AG04450 (cell line): ENCODE data around the gene UBE2E2. TPM values are rescaled to one million over a fixed set of nuclear protein-coding genes. Genes with fewer than 3 reads are reported as not detected.

ENCODE experiments used
- CTCF ChIA-PET: fragments of 300-600, 350-600 bp; formaldehyde crosslinking; extraction: SDS; loops from one replicate; lab custom pipeline; 2022; ENCODE audit warnings: antibody characterized with exemption, inconsistent platforms; lab: Charles Lee
- POLR2A ChIA-PET: fragments of 350-600 bp; formaldehyde crosslinking; extraction: SDS; loops from one replicate; lab custom pipeline; 2021; ENCODE audit warnings: antibody characterized with exemption, inconsistent platforms; lab: Yijun Ruan, JAX
- DNase-seq: peaks from one replicate; pipeline ENCODE4 v3.0.0-alpha.2; 2011; ENCODE audit warnings: low read depth, low spot score
- H3K27ac ChIP-seq: one replicate; pipeline ENCODE4 v1.5.1; 2012; ENCODE audit warnings: low read depth, low read length, control low read depth
- H3K27me3 ChIP-seq: one replicate; pipeline ENCODE4 v1.6.0; 2012; ENCODE audit warnings: low read length; ENCODE audit not compliant: control insufficient read depth, insufficient read depth
- H3K4me3 ChIP-seq: 2 replicates; pipeline ENCODE4 v1.5.1; 2011; ENCODE audit warnings: mild to moderate bottlenecking, low read depth, low read length, control low read depth
- H3K9me3 ChIP-seq: 2 replicates; pipeline ENCODE4 v1.5.1; 2012; ENCODE audit warnings: low read length; ENCODE audit not compliant: control insufficient read depth, insufficient read depth
- polyA plus RNA-seq: library from polyadenylated mRNA; depleted of rRNA; stranded (reverse); fragments of >200 nt; gene quantifications from 2 replicates; pipeline ENCODE4 v1.2.3, GENCODE V29; 2011
- TF ChIP-seq, protein P1 (sequence below): IDR thresholded peaks from 2 replicates; pipeline ENCODE4 v1.5.1; 2011; ENCODE audit warnings: low read depth, low read length, control low read depth, inconsistent platforms

The UBE2E2 gene
- polyA plus RNA-seq, 1 experiment: 43.2 TPM

DNA sequence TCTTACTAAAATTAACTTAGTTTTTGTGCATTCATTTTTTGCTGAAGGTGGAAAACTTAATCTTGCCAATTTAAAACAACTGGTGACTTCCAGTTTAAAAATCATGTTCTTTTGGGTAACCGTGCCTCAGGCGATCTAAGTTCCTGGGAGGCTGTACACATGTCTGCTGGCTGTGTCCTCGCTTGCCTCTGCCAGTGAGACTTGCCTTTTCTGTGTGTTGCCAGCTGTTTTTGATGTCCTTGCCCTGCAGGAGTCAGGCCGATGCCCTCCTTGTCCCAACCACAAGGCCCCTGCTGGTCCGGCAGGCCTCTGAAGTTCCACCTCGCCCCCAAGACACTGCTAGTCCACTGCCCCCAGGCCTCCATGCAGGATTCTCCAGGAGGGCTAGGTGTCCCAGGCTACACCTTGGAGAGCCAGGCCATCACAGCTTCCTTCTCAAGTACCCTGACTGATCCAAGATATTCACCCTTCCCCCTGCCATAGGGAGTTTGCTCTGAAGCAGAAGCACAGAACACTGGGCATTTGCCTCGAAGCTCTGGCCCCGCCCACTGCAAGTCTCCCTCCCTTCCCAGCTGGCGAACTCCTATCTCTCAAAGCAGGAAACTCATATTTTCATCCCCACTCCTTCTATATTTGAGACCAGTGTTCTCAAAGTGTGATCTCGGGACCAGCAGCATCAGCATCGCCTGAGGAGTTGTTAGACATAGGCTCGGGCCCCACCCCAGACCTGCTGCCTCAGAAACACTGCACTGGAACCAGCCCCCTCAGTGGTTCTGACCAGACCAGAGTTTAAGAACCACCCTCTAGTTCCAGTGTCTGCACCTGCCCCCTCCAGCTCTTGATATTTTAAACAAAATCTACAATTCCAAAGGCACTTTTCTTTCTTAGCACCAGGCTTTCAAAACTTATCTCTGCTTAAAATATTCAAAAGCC is 416.8 kb downstream of the UBE2E2 start:
- ChIA-PET POLR2A (no interaction called here), CTCF (no interaction called here)
- TF ChIP-seq, protein P1, sequence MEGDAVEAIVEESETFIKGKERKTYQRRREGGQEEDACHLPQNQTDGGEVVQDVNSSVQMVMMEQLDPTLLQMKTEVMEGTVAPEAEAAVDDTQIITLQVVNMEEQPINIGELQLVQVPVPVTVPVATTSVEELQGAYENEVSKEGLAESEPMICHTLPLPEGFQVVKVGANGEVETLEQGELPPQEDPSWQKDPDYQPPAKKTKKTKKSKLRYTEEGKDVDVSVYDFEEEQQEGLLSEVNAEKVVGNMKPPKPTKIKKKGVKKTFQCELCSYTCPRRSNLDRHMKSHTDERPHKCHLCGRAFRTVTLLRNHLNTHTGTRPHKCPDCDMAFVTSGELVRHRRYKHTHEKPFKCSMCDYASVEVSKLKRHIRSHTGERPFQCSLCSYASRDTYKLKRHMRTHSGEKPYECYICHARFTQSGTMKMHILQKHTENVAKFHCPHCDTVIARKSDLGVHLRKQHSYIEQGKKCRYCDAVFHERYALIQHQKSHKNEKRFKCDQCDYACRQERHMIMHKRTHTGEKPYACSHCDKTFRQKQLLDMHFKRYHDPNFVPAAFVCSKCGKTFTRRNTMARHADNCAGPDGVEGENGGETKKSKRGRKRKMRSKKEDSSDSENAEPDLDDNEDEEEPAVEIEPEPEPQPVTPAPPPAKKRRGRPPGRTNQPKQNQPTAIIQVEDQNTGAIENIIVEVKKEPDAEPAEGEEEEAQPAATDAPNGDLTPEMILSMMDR: no peak
- H3K4me3 ChIP-seq: no peak overlapping the region
- H3K27me3 ChIP-seq: no peaks in the 10 kb centered on the region
- H3K9me3 ChIP-seq: peaks cover 4% of the 10 kb centered on the region
- H3K27ac ChIP-seq: no peak overlapping the region
- no peak for DNase-seq

DNA sequence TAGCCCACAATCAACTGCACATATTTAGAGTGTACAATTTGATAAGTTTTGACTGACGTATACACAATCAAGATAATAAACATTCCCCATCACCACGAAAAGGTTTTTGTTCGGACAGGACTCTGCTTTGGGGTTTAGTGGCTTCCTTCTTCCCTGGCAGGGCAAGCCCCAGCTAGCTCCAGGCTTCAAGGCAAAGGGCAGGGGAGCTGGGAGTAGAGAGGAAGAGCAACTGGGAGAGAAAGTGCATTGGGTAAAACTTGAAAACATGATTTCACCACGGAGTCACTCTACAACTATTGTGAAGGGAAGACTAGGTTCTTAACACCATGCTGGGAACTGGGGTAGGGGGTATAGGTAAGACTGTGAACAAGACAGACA is 417.5 kb downstream of the UBE2E2 start:
- TF ChIP-seq, protein P1: no peak
- DNase-seq: no peak
- no peak overlapping the region for H3K4me3 ChIP-seq
- peaks cover 7% of the 10 kb centered on the region for H3K9me3 ChIP-seq
- H3K27ac ChIP-seq: no peak overlapping the region
- no peaks in the 10 kb centered on the region for H3K27me3 ChIP-seq
- CTCF ChIA-PET: no interaction called here
- POLR2A ChIA-PET: no interaction called here

DNA sequence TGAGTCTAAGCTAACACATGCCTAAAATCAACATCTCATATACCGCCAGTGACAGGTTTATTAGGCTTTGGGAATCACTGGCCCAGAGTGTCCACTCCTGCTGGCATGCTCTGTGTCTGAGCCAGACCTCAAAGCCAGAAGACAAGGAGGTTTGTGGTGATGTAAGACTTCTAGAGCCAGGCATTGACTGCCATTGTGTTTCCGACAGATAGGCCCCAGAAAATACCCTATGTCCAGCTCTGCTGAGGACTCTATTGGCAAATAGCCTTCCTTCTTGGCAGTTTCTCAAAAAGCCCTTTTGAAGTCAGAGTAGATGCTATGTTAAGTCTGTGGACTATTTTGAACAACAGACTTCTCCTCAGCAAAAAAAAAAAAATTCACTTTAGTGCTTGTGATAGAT is 420.7 kb downstream of the UBE2E2 start:
- Histone ChIP-seq H3K27ac (no peak overlapping the region), H3K4me3 (no peak overlapping the region), H3K27me3 (no peaks in the 10 kb centered on the region), H3K9me3 (peaks cover 7% of the 10 kb centered on the region)
- DNase-seq: no peak
- POLR2A ChIA-PET: no interaction called here
- TF ChIP-seq, protein P1: no peak
- CTCF ChIA-PET: no interaction called here

GRCh38 chr3:23624305-23624704 is 421.2 kb downstream of the UBE2E2 start:
- H3K27ac ChIP-seq: no peak overlapping the region
- DNase-seq: no peak
- CTCF ChIA-PET: no interaction called here
- TF ChIP-seq, protein P1: no peak
- POLR2A ChIA-PET: no interaction called here
- H3K9me3 ChIP-seq: peaks cover 7% of the 10 kb centered on the region
- H3K4me3 ChIP-seq: no peak overlapping the region
- H3K27me3 ChIP-seq: no peaks in the 10 kb centered on the region

GRCh38 chr3:23626442-23626841 is 423.3 kb downstream of the UBE2E2 start:
- Histone ChIP-seq H3K9me3 (peaks cover 7% of the 10 kb centered on the region), H3K27ac (no peak overlapping the region), H3K4me3 (no peak overlapping the region), H3K27me3 (no peaks in the 10 kb centered on the region)
- POLR2A ChIA-PET: no interaction called here
- CTCF ChIA-PET: interaction anchor here (1.2 kb wide), 1 partner anchor 87 kb away, joined by 3 read pairs; no protein-coding TSS in a partner anchor
- TF ChIP-seq, protein P1: no peak
- DNase-seq: no peak
